ENCODE measurements around the gene THSD7A. TPM values are rescaled to one million over a fixed set of nuclear protein-coding genes. Genes with fewer than 3 reads are reported as not detected.

Gene THSD7A
- total and polyA plus RNA-seq, 9 of the 15 experiments (the other 6 are each of a cell fraction or from before 2014, with no cell fraction given): 0.01 to 0.02 TPM; not detected in 7

DNA sequence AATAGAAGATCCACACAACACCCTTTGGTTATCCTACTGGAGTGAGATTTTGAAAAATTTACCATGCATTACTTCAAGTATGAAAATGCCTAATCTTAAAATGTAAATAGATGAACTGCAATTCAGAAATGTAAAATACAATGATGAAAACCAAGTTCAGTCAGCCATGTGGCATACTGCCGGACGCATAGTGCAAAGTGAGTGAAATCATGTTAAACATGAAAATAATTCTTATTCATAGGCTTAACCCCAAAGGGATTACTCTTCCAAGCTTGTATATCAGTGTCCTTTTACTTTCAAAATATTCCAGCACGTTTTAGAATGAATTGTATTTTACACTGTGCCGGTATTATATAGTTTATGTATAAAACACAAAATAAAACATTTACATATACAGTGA is 99.8 kb downstream of the THSD7A start:
- intact Hi-C loops (cut with micrococcal nuclease) (no loop called here), in situ Hi-C loops (cut with MboI) (no loop called here)
- DNase-seq (ENCODE audit: extremely low read depth in 1 of 4, low spot score in 3 of 4) (no peak), FAIRE-seq (no peak), ATAC-seq (no peak)
- TF ChIP-seq NONO (IDR thresholded peaks at IDR 0.05; ENCODE audit: low read depth in 2 of 2, low read length in 1 of 2): no peak
- TF ChIP-seq, protein P1, sequence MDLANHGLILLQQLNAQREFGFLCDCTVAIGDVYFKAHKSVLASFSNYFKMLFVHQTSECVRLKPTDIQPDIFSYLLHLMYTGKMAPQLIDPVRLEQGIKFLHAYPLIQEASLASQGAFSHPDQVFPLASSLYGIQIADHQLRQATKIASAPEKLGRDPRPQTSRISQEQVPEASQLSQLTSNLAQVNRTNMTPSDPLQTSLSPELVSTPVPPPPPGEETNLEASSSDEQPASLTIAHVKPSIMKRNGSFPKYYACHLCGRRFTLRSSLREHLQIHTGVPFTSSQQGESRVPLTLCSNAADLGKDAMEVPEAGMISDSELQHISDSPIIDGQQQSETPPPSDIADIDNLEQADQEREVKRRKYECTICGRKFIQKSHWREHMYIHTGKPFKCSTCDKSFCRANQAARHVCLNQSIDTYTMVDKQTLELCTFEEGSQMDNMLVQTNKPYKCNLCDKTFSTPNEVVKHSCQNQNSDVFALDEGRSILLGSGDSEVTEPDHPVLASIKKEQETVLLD (IDR thresholded peaks at IDR 0.05): no peak
- no peak for TF ChIP-seq CEBPB (tag; IDR thresholded peaks at IDR 0.05)
- TF ChIP-seq HLTF (IDR thresholded peaks at IDR 0.05): no peak
- TF ChIP-seq RAD51 (IDR thresholded peaks at IDR 0.05; ENCODE audit: borderline replicate concordance, low read depth): no peak
- no peak for TF ChIP-seq KAT8 (IDR thresholded peaks at IDR 0.05; ENCODE audit: low read depth)
- no peak for TF ChIP-seq FOXA1 (IDR thresholded peaks at IDR 0.05; ENCODE audit: borderline replicate concordance)
- Histone ChIP-seq H3K4me2 (ENCODE audit: insufficient read depth, low read length) (no peak overlapping the region), H3K4me3 (no peak overlapping the region), H3K36me3 (ENCODE audit: control insufficient read depth, insufficient read depth, low read length) (no peaks in the 10 kb centered on the region), H3K27me3 (ENCODE audit: control insufficient read depth in 2 of 2, insufficient read depth in 2 of 2, low read length in 2 of 2) (no peaks in the 10 kb centered on the region), H3K9me1 (ENCODE audit: control insufficient read depth, insufficient read depth, low read length) (no peaks in the 10 kb centered on the region), H2AFZ (ENCODE audit: low read depth, low read length) (no peak overlapping the region), H3K27ac (ENCODE audit: extremely low read depth, low read depth, low read length) (no peak overlapping the region), H3K9ac (ENCODE audit: insufficient read depth in 1 of 2, low read depth in 2 of 2, low read length in 2 of 2) (no peak overlapping the region), H3K79me2 (ENCODE audit: control insufficient read depth, insufficient read depth, low read length) (no peaks in the 10 kb centered on the region), H4K20me1 (replicated peaks; ENCODE audit: control insufficient read depth, insufficient read depth, low read length) (no peaks in the 10 kb centered on the region), H3K9me3 (replicated peaks; ENCODE audit: control insufficient read depth, insufficient read depth, low read depth, low read length) (no peaks in the 10 kb centered on the region), H3K4me1 (replicated peaks in 1 of 2; ENCODE audit: control insufficient read depth in 2 of 2, insufficient read depth in 2 of 2, low read length in 2 of 2) (no peaks in the 10 kb centered on the region)
- CTCF ChIA-PET (ENCODE audit: low intra/inter-chr PET ratio): no interaction called here
- no TSS peak for BruUV-seq (replicated peaks)
- POLR2A ChIA-PET: no interaction called here
- 5% methylated on average over 4 of the region's 4 CpGs for WGBS (ENCODE audit: insufficient coverage, low coverage, missing lambda C conversion rate)
